ENCODE results near the gene TBC1D4. TPM values are rescaled to one million over a fixed set of nuclear protein-coding genes. Genes with fewer than 3 reads are reported as not detected.

TBC1D4 gene
- total and polyA plus RNA-seq, 9 of the 15 experiments (the other 6 are each of a cell fraction or from before 2014, with no cell fraction given), result 2.8 to 12.3 (median 7.0) TPM

DNA sequence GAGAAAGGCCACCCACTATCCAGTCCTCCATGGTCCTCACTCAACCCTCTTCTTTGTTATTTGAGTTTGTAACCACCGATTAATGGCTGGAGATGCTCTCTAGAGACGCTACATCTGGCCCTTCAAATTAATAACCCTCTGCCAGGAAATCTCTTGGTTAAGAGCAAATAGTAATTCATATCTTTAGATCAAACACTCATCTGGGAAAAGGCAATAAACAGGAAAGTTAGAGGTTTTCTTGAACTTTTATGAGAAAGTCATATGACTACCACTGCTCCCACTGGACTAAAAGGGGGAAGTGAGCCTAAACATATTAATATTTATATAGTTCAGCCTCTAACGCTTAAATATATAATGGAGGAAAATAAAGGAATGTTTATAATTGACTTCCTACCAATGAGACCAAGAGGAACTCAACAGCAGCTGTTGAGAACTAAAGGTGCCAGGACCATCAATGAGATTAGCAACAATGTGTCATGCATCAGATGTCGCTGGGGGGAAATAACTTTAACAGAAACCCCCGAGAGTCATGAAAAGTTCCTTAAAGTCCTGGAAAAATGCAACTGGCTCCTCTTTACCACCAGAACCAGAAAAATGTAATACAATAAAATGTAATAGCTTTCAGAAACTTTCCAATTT is 2.7 kb downstream of the TBC1D4 start:
- WGBS (ENCODE audit: insufficient coverage, low coverage, missing lambda C conversion rate), result 8% methylated on average over 5 of the region's 5 CpGs
- Histone ChIP-seq H4K20me1 (replicated peaks; ENCODE audit: control insufficient read depth, insufficient read depth, low read length) (no peaks in the 10 kb centered on the region), H3K4me1 (replicated peaks in 1 of 2; ENCODE audit: control insufficient read depth in 2 of 2, insufficient read depth in 2 of 2, low read length in 2 of 2) (peaks cover 0 to 20% of the 10 kb centered on the region in 2 experiments; a peak in 3 of 5 replicates), H3K9me1 (ENCODE audit: control insufficient read depth, insufficient read depth, low read length) (no peaks in the 10 kb centered on the region), H3K36me3 (ENCODE audit: control insufficient read depth, insufficient read depth, low read length) (no peaks in the 10 kb centered on the region), H3K27me3 (ENCODE audit: control insufficient read depth in 2 of 2, insufficient read depth in 2 of 2, low read length in 2 of 2) (no peaks in the 10 kb centered on the region), H3K79me2 (ENCODE audit: control insufficient read depth, insufficient read depth, low read length) (peaks cover 48% of the 10 kb centered on the region), H3K9ac (ENCODE audit: insufficient read depth in 1 of 2, low read depth in 2 of 2, low read length in 2 of 2) (no peak overlapping the region), H3K4me3 (no peak overlapping the region), H3K4me2 (ENCODE audit: insufficient read depth, low read length) (peak overlapping the region; percentile 13; the same call in 1 of the 2 replicates), H3K9me3 (replicated peaks; ENCODE audit: control insufficient read depth, insufficient read depth, low read depth, low read length) (no peaks in the 10 kb centered on the region), H2AFZ (ENCODE audit: low read depth, low read length) (no peak overlapping the region), H3K27ac (ENCODE audit: extremely low read depth, low read depth, low read length) (no peak overlapping the region)
- no peak for ATAC-seq
- in situ Hi-C loops (cut with MboI), result no loop called here
- BruUV-seq (replicated peaks), result no TSS peak
- intact Hi-C loops (cut with micrococcal nuclease), result no loop called here
- DNase-seq (ENCODE audit: extremely low read depth in 1 of 4, low spot score in 3 of 4), result no peak
- ChIA-PET CTCF (ENCODE audit: low intra/inter-chr PET ratio) (no interaction called here), POLR2A (interaction anchor here (1.4 kb wide), 1 partner anchor 12 kb away, joined by 3 read pairs; no protein-coding TSS in a partner anchor)
- FAIRE-seq, result no peak
- TF ChIP-seq ZNF507 (tag; conservative IDR thresholded peaks at IDR 0.05), result no peak
- TF ChIP-seq, protein P1, sequence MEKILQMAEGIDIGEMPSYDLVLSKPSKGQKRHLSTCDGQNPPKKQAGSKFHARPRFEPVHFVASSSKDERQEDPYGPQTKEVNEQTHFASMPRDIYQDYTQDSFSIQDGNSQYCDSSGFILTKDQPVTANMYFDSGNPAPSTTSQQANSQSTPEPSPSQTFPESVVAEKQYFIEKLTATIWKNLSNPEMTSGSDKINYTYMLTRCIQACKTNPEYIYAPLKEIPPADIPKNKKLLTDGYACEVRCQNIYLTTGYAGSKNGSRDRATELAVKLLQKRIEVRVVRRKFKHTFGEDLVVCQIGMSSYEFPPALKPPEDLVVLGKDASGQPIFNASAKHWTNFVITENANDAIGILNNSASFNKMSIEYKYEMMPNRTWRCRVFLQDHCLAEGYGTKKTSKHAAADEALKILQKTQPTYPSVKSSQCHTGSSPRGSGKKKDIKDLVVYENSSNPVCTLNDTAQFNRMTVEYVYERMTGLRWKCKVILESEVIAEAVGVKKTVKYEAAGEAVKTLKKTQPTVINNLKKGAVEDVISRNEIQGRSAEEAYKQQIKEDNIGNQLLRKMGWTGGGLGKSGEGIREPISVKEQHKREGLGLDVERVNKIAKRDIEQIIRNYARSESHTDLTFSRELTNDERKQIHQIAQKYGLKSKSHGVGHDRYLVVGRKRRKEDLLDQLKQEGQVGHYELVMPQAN (IDR thresholded peaks at IDR 0.05; ENCODE audit: borderline replicate concordance), result no peak
- no peak for TF ChIP-seq ZBTB17 (CRISPR knock-in tag; IDR thresholded peaks at IDR 0.05)
- no peak for TF ChIP-seq ATF1 (CRISPR knock-in tag; IDR thresholded peaks at IDR 0.05)
- TF ChIP-seq ATF1 (tag; IDR thresholded peaks at IDR 0.05), result no peak
- TF ChIP-seq ZNF696 (CRISPR knock-in tag; conservative IDR thresholded peaks at IDR 0.05), result no peak
- no peak for TF ChIP-seq CBFB (CRISPR knock-in tag; IDR thresholded peaks at IDR 0.05)
- TF ChIP-seq NEUROD1 (IDR thresholded peaks at IDR 0.05; ENCODE audit: borderline replicate concordance, low read depth, low read length, partially characterized antibody), result no peak
- TF ChIP-seq TOE1 (IDR thresholded peaks at IDR 0.05; ENCODE audit: borderline replicate concordance), result no peak
- no peak for TF ChIP-seq TOE1 (CRISPR knock-in tag; IDR thresholded peaks at IDR 0.05; ENCODE audit: borderline replicate concordance, low read depth)
- TF ChIP-seq RB1 (IDR thresholded peaks at IDR 0.05; ENCODE audit: low read depth), result no peak
- no peak for TF ChIP-seq STAT5A (IDR thresholded peaks at IDR 0.05; ENCODE audit: borderline replicate concordance, low read length)
- TF ChIP-seq ESRRB (CRISPR knock-in tag; IDR thresholded peaks at IDR 0.05; ENCODE audit: borderline replicate concordance), result no peak
- no peak for TF ChIP-seq MCM2 (IDR thresholded peaks at IDR 0.05; ENCODE audit: low read depth)
- TF ChIP-seq, protein P2, sequence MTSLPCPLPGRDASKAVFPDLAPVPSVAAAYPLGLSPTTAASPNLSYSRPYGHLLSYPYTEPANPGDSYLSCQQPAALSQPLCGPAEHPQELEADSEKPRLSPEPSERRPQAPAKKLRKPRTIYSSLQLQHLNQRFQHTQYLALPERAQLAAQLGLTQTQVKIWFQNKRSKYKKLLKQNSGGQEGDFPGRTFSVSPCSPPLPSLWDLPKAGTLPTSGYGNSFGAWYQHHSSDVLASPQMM (CRISPR knock-in tag; IDR thresholded peaks at IDR 0.05), result no peak
- no peak for TF ChIP-seq SUPT5H (IDR thresholded peaks at IDR 0.05)

Data from K562 (cell line).